Fibroblast of mammary gland (primary cell): Measurements from ENCODE around the gene EPHA4.

Experiments
- DNase-seq: peaks from one replicate; pipeline ENCODE4 v3.0.0-alpha.2; 2010; ENCODE audit warnings: low read depth
- H3K4me3 ChIP-seq: 2 replicates; pipeline ENCODE4 v1.5.1; 2011; ENCODE audit warnings: low read depth, mild to moderate bottlenecking, low read length, moderate library complexity; ENCODE audit not compliant: control insufficient read depth
- TF ChIP-seq, protein P1 (sequence below): conservative IDR thresholded peaks from 2 replicates; pipeline ENCODE4 v1.5.1; 2011; ENCODE audit warnings: low read depth, low read length, inconsistent platforms; ENCODE audit not compliant: control insufficient read depth, insufficient read depth

The EPHA4 gene

DNA sequence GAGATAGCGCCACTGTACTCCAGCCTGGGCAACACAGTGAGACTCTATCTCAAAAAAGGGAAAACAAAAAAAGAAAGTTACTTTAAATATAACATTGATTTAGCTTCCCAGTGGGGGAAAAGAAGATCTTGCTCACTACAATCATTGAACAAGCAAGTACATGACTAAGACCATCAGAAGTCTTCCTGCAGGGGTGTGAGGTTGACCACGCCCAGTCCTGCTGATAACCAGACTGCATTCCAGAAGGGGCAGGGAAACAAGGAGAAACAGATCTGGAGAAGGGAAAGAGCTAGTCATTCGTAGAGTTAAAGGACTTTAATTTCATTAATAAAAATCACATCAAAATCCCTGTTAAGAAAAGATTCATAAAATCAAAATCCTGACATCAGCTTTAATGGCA is 77.5 kb downstream of the EPHA4 start:
- TF ChIP-seq, protein P1, sequence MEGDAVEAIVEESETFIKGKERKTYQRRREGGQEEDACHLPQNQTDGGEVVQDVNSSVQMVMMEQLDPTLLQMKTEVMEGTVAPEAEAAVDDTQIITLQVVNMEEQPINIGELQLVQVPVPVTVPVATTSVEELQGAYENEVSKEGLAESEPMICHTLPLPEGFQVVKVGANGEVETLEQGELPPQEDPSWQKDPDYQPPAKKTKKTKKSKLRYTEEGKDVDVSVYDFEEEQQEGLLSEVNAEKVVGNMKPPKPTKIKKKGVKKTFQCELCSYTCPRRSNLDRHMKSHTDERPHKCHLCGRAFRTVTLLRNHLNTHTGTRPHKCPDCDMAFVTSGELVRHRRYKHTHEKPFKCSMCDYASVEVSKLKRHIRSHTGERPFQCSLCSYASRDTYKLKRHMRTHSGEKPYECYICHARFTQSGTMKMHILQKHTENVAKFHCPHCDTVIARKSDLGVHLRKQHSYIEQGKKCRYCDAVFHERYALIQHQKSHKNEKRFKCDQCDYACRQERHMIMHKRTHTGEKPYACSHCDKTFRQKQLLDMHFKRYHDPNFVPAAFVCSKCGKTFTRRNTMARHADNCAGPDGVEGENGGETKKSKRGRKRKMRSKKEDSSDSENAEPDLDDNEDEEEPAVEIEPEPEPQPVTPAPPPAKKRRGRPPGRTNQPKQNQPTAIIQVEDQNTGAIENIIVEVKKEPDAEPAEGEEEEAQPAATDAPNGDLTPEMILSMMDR, result no peak
- no peak for DNase-seq
- H3K4me3 ChIP-seq, result no peak overlapping the region

DNA sequence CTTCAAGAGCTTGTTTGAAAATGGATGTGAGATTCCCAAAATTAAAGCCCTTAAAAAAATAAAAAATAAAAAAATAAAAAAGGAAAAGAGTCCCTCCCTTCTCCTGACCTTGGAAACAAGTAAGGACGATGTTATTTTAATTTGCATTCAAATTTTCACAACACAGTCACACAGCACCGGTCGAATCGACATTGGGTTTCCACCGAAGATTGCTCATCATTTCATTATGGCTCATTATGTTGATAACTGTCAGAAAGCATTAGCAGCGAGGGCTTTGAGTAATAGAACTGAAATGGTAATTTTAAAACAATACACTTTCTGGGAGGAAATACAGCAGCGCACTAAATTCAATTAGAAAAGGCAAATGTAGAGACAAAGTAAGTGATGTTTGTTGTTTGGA is 78.7 kb downstream of the EPHA4 start:
- no peak overlapping the region for H3K4me3 ChIP-seq
- DNase-seq, result no peak
- TF ChIP-seq, protein P1, result no peak

DNA sequence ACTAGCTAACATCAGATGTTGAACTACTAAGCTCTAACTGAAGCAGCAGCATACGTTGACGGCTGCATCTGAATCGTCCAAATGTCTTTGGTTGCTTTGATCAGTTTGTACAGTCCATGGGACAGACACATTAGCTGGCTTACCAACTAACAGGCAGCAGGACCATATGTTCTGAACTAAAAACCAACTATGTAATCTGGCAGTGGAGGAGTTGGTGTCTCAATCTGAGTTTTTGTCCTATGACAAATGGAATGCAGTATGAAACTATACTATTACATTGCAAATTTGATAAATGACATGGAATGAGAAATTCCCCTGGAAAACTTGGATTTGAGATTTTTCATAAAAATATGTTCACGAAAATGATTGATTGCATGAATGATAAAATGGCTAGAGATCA is 79.5 kb downstream of the EPHA4 start:
- peak; percentile 48 for DNase-seq
- TF ChIP-seq, protein P1, result no peak
- no peak overlapping the region for H3K4me3 ChIP-seq

DNA sequence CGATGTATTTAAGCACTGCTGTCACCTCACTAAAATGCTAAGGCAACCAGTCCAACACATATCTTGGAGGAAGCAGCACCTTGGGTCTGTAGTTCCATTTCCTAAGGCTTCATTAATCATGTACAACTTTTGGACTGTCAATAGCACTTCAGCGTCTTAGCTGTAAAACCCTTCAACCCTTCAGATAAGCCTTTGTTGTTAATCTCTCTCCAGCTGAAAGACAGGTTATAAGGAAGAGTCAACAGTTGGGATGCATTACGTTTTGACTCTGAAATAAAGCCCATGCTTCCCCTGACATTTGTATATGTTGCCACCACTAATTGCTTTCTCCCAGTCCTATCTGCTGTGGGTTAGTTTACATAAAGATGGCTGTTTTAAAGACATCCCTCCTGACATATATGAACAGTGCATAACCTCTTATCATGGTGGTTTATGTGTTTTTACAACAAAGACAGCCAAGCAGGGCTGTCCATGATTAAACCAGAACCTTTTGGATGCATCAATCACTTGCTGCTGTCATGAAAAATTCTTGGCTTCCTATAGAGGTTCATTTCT is 81.5 kb downstream of the EPHA4 start:
- TF ChIP-seq, protein P1, result no peak
- DNase-seq, result no peak
- no peak overlapping the region for H3K4me3 ChIP-seq

DNA sequence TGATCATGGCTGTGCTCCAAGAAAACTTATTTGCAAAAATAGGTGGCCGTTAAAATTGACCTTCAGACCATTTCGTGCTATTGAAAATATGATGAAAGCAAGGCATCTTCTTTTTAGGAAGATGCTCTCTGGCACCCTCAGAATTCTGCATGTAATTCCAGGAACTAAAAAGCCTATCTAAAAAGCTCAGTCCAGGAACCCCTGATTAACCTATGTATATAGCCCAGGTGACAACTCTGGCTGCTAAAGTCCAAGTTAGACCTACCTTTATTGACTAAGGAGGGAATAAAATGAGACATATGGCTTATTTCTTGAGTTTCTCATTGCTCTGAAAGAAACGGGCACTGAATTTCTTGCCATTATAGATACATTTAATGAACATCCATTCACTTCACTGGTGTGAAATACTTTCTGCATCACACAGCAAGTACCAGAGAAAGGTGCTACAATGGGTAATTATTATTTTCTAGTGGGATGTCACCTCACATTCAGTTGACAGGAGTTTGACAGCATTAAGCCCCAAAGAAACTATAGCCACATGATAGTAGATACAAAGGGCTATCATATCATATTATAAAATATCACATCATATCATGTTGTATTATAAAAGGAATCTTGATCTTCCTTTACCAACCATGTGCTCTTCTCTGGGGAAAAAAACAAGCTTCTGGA is 83.8 kb downstream of the EPHA4 start:
- no peak for DNase-seq
- TF ChIP-seq, protein P1, result no peak
- no peak overlapping the region for H3K4me3 ChIP-seq

- TF ChIP-seq, protein P1, result no peak
- no peak overlapping the region for H3K4me3 ChIP-seq
Measured at GRCh38 chr2:221486106-221486505, 86.0 kb downstream of the EPHA4 start.

More at GRCh38 chr2:221486106-221486505, 86.0 kb downstream of the EPHA4 start:
- no peak for DNase-seq
